HG02938 (cell line): ENCODE data around the gene SLC50A1.
"Not testable (repeated sequence)": the region's sequence is repeated elsewhere in the genome, so short reads cannot be mapped to it uniquely, and the experiment has no call there.

Source experiments
- ATAC-seq: cut with Tn5 transposase; IDR thresholded peaks from one replicate; pipeline ENCODE4 v1.9.1; 2021; ENCODE audit warnings: mild to moderate bottlenecking, moderate library complexity; ENCODE audit not compliant: unreplicated experiment

Gene SLC50A1

DNA sequence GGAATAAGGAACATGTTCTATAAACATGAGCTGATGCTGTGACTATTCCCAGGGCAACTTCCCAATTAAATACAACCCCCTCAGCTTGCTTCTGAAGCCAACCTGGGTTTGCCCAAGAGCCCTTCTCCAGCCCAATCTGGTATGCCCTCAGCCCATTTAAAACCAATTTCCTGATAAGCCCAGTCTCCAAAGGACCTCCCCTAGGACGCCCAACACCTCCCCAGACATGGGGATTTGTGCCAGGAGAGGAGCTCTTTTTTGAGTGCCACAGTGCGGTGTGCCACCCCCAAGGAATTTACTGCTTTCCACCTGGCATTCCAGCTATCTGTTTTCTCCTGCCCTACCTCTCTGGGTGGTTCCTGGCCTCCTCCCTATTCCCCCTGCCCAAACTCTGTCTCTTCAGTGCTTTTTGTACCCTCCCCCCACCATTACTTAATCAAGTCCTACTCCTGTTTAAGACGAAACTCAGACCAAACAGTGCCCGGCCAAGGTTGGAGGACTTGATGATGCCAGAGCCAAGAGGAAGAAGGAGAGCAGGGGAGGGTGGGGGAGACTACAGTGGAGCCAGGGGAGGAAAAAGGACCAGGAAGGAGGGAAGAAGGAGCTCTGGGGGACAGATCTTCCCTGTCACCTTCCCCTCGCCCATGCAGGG, 19.4 kb upstream of the SLC50A1 start:
- no peak for ATAC-seq

- ATAC-seq: no peak
Measured at GRCh38 chr1:155117610-155118009, 18.0 kb upstream of the SLC50A1 start.

GRCh38 chr1:155118090-155118489, 17.6 kb upstream of the SLC50A1 start:
- ATAC-seq: not testable (repeated sequence)

DNA sequence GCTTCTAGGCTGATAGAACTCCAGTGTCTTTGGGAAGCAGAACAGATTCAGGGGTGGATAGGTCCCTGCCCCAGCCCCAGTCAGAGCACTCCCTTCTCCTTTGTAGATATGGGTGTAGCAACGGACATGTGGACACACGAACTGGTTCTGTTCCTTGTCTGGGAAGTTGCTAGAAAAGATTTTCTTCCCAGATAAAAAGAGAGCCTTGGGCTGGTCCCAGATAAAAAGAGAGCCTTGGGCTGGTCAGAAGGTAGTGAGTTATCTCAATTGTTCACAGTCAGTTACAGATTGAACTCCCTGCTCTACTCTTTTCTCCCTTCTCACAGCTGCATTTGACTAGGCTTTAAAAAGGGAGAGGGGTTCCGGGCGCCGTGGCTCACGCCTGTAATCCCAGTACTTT, 15.4 kb upstream of the SLC50A1 start:
- no peak for ATAC-seq

GRCh38 chr1:155121249-155121648, 14.4 kb upstream of the SLC50A1 start:
- ATAC-seq: no peak

DNA sequence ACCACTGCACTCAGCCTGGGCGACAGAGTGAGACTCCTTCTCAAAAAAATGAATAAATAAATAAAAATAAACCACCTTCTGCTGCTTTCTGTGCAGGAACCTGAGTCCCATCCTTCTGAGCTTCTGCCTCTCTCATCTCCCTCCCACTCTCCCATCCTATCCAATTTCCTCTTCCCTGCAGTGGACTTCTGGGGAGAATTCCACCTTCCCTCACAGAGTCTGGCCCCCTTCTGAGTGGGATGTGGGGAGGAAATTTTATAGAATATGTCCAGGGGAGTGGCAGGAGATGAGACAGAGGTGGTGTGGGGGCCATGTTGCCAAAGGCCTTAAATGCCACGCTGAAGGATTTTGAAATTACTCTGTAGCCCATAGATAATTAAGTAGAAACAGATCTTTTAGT, 13.3 kb upstream of the SLC50A1 start:
- no peak for ATAC-seq

DNA sequence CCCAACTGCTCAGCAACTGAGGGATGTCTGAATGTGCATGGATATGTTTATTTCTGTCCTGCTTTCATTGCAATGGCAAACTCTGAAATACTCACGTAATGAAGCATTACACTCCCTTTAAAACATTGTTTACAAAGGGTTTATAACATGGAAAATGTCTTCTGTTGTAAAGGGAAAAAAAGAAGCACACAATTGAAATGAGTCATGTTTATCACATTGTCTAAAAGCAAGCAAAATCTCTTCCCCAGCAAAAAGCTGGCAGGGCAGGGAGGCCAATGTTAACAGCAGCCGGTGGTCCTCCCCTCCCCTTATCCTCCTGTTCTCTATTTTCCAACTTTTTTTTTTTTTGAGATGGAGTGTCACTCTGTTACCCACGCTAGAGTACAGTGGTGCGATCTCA, 11.9 kb upstream of the SLC50A1 start:
- no peak for ATAC-seq

GRCh38 chr1:155124503-155125463, 10.9 kb upstream of the SLC50A1 start:
- no peak for ATAC-seq

DNA sequence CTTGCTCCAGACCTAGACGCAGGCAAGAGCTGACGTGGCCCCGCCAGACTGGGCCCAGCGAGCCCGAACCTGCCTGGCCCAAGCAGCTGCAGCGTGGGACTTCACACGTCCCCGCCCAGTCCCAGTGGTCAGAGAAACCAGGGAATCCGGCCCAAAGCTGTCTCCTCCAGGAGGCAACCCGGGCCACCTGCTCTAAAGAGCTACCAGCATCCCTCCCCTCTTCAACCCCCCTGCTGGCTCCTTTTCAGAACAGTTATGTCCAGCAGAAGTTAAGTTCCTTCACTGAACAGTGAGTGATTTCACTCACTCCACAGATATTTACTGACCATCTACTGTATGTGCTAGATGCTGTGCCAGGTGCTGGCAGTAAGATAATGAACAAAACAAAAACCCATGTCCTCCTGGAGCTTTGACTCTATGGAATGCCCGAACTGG, 10.1 kb upstream of the SLC50A1 start:
- no peak for ATAC-seq

- ATAC-seq: no peak
Measured at GRCh38 chr1:155125946-155126555, 9.6 kb upstream of the SLC50A1 start.

- no peak for ATAC-seq
Measured at GRCh38 chr1:155126556-155127104, 9.0 kb upstream of the SLC50A1 start.

GRCh38 chr1:155127105-155127966, 8.3 kb upstream of the SLC50A1 start, which contains the start of gene EFNA1:
EFNA1 (plus strand) TSS chr1:155127876; CDS start chr1:155127978, 102 bp downstream.
- ATAC-seq: no peak

- ATAC-seq: no peak
Measured at GRCh38 chr1:155127967-155128754, 7.5 kb upstream of the SLC50A1 start.

DNA sequence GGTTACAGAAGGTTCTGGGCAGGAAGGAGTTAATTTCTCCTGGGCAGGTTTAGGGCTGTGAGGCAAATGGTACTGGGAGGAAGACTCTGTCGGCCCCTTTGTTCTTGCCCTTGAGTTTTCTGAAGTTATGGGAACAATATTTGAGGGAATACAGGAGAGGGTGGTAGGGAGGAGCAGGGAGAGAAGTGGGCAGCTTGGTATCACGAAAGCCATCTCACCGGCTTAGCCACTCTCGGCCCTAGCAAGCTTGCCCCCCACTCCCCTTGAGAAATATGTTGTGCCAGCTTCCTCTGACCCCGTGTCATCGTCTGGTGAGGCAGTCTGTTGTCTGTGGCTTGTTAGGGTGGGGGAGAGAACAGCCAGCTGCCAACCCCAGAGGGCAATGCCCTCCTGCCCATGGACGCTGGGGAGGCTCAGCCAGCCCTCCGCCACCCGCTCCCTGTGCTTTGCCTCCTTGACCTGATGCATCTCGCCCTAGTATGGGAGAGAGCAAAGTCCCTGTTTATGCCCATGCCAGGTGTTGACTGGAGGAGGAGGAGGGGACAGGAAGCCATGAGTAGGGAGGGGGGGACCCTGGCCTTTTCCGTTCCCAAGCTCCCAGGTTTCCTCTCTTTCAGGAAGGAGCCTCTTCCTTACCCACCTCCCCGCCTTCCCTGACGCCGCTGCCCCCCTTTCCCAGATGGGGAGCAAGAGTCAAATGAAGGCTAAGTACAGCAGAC, 6.7 kb upstream of the SLC50A1 start:
- no peak for ATAC-seq

GRCh38 chr1:155130272-155131006, 5.2 kb upstream of the SLC50A1 start:
- ATAC-seq: no peak

- no peak for ATAC-seq
Measured at GRCh38 chr1:155131285-155131684, 4.4 kb upstream of the SLC50A1 start.

DNA sequence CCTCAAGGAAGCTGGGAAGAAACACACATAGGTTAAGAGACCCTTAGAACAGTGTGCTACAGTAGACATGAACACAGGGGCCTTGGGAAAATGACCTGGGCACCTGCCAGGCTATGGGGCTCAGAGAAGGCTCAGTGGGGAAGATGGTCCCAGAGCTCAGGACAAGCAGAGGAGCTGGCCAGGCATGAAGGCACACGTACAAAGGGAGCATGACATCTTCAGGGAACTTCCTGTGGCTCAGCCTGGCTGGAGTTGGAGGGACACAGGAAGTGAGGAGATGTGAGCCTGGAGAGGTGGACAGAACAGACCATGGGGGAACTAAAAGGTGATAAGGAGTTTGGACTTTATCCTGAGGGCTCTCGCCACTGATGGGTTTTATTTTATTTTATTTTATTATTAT, 3.8 kb upstream of the SLC50A1 start:
- no peak for ATAC-seq

GRCh38 chr1:155133799-155134281, 1.8 kb upstream of the SLC50A1 start:
- no peak for ATAC-seq
